DOHH2 (cell line): ENCODE data around the gene MAPRE3.

ENCODE experiments used
- CTCF ChIP-seq: fragments of 200-600 bp; sonication (generic); IDR thresholded peaks from one replicate; pipeline ENCODE4 v1.5.1; 2014; ENCODE audit warnings: antibody characterized with exemption, mild to moderate bottlenecking, low read depth, low read length; ENCODE audit not compliant: poor library complexity, severe bottlenecking
- EZH2phosphoT487 ChIP-seq: fragments of 200-600 bp; sonication (generic); IDR thresholded peaks from 2 replicates; pipeline ENCODE4 v1.6.1; 2017; ENCODE audit warnings: borderline replicate concordance, mild to moderate bottlenecking, antibody characterized with exemption, low read length, moderate library complexity, mixed read lengths

- no peak for TF ChIP-seq CTCF
- no peak for TF ChIP-seq EZH2phosphoT487
Measured at GRCh38 chr2:27074738-27075565, 104.5 kb downstream of the MAPRE3 start.
